BE2C (cell line): Measurements from ENCODE around the gene HDAC10.

ENCODE experiments used
- DNase-seq: peaks from one replicate; pipeline ENCODE4 v3.0.0-alpha.2; 2020
- H3K27me3 ChIP-seq: fragments of 250-450 bp; sonication (Bioruptor Pico); 2 replicates; pipeline ENCODE4 v1.5.1; 2020; ENCODE audit warnings: mild to moderate bottlenecking
- H3K36me3 ChIP-seq: fragments of 250-450 bp; sonication (Bioruptor Pico); 2 replicates; pipeline ENCODE4 v1.5.1; 2020; ENCODE audit warnings: mild to moderate bottlenecking
- H3K4me1 ChIP-seq: fragments of 250-450 bp; sonication (Bioruptor Pico); 2 replicates; pipeline ENCODE4 v1.5.1; 2020
- H3K4me3 ChIP-seq: 2 replicates; pipeline ENCODE4 v1.5.1; 2011; ENCODE audit warnings: low read depth, low read length
- H3K9me3 ChIP-seq: fragments of 250-450 bp; sonication (Bioruptor Pico); 2 replicates; pipeline ENCODE4 v1.5.1; 2020
- TF ChIP-seq, protein P1 (sequence below): IDR thresholded peaks from 2 replicates; pipeline ENCODE4 v1.5.1; 2012; ENCODE audit warnings: mild to moderate bottlenecking, low read depth, low read length

The HDAC10 gene

DNA sequence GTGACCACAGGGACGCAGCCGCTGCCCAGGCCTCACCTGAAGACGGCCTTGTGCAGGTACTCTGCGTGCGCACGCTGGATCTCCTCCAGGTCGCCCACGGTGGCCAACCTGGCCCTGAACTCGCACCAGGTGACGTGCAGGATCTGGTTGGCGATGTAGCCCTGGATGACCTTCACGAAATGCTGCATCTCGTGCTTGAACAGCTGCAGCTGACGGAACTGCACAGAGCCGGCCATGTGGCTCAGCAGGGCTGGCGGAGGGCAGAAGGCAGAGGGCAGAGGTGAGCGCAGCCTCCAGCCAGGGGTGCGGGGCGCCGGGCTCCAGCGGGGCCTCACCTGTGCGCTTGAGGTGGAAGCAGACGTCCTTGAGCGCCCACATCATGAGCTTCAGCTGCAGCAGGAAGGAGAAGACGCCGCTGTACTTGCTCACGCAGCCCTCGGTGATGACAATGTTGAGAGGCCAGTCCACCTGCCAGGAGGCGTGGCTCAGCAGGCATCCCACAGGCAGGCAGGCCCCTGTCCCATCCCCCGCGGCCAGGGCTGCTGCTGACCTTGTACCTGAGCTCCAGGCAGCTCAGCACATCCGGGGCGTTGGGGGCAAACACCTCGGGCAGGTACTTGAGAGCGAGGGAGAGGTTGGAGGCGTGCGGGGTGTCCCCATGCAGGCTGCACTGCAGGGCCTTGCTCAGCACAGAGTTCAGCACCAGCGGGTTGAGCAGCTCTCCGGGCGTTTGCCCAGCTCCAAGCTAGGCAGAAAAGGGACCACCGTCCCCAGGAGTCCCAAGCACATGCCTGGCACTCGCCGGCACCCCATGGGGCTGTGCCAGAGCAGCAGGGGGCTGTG, 32.7 kb downstream of the HDAC10 start:
- H3K27me3 ChIP-seq: no peaks in the 10 kb centered on the region
- peaks cover 79% of the 10 kb centered on the region for H3K36me3 ChIP-seq
- no peak for DNase-seq
- TF ChIP-seq, protein P1, sequence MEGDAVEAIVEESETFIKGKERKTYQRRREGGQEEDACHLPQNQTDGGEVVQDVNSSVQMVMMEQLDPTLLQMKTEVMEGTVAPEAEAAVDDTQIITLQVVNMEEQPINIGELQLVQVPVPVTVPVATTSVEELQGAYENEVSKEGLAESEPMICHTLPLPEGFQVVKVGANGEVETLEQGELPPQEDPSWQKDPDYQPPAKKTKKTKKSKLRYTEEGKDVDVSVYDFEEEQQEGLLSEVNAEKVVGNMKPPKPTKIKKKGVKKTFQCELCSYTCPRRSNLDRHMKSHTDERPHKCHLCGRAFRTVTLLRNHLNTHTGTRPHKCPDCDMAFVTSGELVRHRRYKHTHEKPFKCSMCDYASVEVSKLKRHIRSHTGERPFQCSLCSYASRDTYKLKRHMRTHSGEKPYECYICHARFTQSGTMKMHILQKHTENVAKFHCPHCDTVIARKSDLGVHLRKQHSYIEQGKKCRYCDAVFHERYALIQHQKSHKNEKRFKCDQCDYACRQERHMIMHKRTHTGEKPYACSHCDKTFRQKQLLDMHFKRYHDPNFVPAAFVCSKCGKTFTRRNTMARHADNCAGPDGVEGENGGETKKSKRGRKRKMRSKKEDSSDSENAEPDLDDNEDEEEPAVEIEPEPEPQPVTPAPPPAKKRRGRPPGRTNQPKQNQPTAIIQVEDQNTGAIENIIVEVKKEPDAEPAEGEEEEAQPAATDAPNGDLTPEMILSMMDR: no peak
- H3K9me3 ChIP-seq: no peaks in the 10 kb centered on the region
- peaks cover 9% of the 10 kb centered on the region; the same call in 1 of the 2 replicates for H3K4me1 ChIP-seq
- H3K4me3 ChIP-seq: no peak overlapping the region

DNA sequence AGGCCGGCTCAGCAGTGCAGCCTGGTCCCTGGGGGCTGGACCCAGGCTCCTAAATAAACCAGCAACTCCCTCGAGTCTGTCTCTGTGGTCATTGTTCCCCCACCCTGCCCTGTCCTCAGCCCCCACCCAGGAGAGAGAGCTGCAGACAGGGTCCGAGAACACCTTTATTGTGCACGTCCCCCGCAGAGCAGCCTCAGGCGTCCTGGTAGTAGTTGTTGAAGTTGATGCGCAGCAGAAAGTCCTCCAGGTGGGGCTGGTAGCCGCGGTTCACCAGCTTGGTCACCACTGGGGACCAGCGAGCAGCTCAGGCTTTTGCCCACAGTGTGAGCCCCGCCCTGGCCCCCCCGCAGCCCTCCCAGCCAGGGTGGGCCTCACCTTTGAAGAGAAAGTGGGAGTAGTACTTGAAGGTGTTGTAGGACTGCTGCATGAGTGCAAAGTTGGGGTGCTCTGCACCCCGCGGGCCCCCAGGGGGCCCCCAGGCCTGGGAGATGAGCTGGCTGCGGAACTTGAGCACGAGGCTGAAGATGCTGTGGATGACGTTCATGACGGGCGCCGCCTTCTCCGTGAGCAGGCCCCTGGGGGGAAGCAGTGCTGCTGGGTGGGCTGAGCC, 33.4 kb downstream of the HDAC10 start:
- no peaks in the 10 kb centered on the region for H3K27me3 ChIP-seq
- no peak for DNase-seq
- peaks cover 80% of the 10 kb centered on the region for H3K36me3 ChIP-seq
- TF ChIP-seq, protein P1: no peak
- no peaks in the 10 kb centered on the region for H3K9me3 ChIP-seq
- no peak overlapping the region for H3K4me3 ChIP-seq
- H3K4me1 ChIP-seq: peaks cover 9% of the 10 kb centered on the region; the same call in 1 of the 2 replicates

DNA sequence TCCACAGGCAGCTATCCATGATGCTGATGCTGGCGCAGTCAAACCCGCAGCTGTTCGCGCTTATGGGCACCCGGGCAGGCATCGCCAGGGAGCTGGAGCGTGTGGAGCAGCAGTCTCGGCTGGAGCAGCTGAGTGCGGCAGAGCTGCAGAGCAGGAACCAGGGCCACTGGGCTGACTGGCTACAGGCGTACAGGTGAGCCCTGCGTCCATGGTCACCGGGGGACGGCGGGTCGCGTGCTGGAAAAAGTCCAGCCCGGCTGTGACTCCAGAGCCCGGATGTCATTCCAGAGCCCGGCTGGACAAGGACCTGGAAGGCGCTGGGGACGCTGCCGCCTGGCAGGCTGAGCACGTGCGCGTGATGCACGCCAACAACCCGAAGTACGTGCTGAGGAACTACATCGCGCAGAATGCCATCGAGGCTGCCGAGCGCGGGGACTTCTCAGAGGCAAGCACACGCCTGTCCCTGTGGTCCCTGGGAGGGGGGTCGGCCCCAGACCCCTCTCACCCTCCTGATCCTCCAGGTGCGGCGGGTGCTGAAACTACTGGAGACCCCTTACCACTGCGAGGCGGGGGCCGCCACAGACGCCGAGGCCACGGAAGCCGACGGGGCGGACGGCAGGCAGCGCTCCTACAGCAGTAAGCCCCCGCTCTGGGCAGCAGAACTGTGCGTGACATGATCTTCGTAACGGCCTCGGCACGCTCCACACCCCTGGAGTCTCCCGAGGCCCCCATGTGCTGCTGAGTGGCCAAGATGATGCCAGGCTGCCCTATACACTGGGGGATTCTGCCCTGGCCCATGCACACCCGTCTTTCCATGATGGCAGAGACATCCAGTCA, 34.2 kb downstream of the HDAC10 start:
- TF ChIP-seq, protein P1: no peak
- Histone ChIP-seq H3K4me1 (peaks cover 9% of the 10 kb centered on the region; the same call in 1 of the 2 replicates), H3K9me3 (no peaks in the 10 kb centered on the region), H3K4me3 (no peak overlapping the region), H3K27me3 (no peaks in the 10 kb centered on the region), H3K36me3 (peaks cover 74% of the 10 kb centered on the region)
- DNase-seq: no peak

DNA sequence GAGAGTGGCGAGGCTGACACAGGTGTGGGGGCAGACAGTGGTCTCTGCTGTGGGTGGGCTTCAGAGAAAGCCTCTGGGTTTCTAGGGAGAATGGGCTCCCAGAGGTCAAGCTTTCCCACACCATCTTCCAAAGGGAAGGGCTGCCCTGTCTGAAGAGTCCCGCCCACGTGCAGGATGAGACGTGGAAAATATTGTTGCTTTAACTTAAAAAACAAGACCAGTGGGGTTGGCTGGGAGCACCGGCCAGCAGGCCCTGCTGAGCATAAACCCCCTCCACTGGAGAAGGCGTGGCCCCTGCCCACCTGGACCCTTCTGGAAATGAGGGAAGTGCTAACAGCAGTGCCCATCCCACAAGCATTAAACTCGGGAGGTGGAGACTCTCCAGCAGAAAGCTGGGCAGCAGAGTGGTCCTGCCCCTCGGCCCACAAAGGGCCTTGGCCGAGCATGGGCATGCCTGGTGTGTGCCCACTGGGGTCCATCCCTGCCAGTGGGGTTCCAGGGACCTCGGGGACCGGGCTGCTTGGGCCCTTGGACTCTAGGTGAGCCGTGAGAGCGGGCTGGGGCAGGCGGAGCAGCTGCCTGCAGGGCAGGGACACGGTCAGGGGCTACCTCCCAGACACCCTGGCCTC, 34.9 kb downstream of the HDAC10 start:
- TF ChIP-seq, protein P1: no peak
- Histone ChIP-seq H3K9me3 (no peaks in the 10 kb centered on the region), H3K4me3 (no peak overlapping the region), H3K36me3 (peaks cover 75% of the 10 kb centered on the region), H3K27me3 (no peaks in the 10 kb centered on the region), H3K4me1 (peaks cover 9% of the 10 kb centered on the region; the same call in 1 of the 2 replicates)
- no peak for DNase-seq

DNA sequence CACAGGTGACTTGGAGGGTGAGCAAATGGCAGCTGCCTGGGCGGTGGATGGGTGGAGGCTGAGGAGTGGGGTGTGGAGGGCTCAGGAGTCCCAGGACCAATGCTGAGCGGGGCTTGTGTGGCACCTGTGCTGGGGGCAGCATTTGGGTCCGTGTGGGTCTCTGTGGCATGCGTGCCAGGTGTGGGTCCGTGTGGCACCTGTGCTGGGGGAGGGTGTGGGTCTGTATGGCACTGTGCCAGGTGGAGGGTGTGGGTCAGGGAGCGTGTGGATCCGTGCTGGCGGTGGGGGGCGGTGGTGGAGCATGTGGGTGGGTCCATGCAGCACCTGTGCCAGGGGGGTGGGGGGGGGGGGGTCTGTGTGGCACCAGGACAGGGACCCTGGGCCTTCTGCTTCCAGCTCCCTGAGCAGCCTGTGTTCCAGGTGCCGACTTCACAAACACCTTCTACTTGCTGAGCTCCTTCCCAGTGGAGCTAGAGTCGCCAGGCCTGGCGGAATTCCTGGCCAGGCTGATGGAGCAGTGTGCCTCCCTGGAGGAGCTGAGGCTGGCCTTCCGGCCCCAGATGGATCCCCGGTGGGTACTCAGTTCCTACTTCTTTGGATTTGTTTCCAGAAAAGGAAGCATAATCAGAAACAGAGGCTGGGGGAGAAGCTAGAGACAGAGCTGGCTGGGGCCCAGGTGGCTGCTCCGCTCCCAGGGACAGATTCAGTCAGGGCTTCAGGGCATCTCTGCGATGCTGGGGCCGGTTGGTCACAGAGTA, 35.6 kb downstream of the HDAC10 start:
- no peak for DNase-seq
- H3K4me3 ChIP-seq: no peak overlapping the region
- no peaks in the 10 kb centered on the region for H3K27me3 ChIP-seq
- H3K9me3 ChIP-seq: no peaks in the 10 kb centered on the region
- peaks cover 9% of the 10 kb centered on the region; the same call in 1 of the 2 replicates for H3K4me1 ChIP-seq
- H3K36me3 ChIP-seq: peaks cover 79% of the 10 kb centered on the region
- TF ChIP-seq, protein P1: no peak
